ENCODE measurements around the gene B3GNT5. TPM values are rescaled to one million over a fixed set of nuclear protein-coding genes. Genes with fewer than 3 reads are reported as not detected.

B3GNT5 gene
- total and polyA plus RNA-seq, 2 donors (not counting 3 experiments of a cell fraction or from before 2014, with no cell fraction given): 4.1 to 25.6 TPM

DNA sequence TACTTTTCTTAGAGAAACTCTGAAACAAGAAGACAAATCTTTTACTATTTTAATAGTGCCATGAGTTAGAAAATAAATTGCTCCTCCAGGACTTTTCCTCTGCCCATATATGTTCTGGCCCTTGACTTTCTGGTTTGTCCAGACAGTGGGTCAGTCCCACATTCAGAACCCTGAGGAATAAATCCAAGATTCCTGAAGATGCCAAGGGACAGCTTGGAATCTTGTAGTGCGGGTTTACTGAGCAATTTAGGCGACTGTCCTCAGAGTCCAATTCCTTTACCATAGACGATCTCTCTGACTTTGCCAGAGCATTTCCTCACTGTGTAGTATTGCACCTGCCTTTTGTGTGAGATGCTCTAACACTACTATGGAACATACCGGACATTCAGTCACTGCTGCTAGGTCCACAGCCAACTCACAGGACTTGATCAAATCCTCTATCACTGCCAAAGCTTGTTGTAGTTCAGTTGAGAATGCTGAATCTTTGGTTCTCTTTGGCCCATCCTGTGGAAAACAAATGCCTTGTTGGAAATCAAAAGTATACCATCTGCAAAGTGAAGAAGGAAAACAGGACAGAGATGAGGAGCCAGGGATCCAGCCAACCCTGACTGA lies 37.4 kb upstream of the B3GNT5 start:
- ChIA-PET CTCF (interaction anchor here (1.7 kb wide), 1 partner anchor 167 kb away, joined by 5 read pairs; no protein-coding TSS in a partner anchor), POLR2A (no interaction called here)
- no peaks in the 10 kb centered on the region for H3K79me2 ChIP-seq (ENCODE audit: control insufficient read depth, insufficient read depth, low read length)
- H2AFZ ChIP-seq (ENCODE audit: low read depth, low read length): no peak overlapping the region
- no peaks in the 10 kb centered on the region for H3K4me1 ChIP-seq (ENCODE audit: control insufficient read depth, extremely low read depth, insufficient read depth, low read length)
- no peaks in the 10 kb centered on the region for H3K9me3 ChIP-seq (replicated peaks; ENCODE audit: control insufficient read depth, insufficient read depth, low read length)
- no peak overlapping the region for H3K4me2 ChIP-seq (ENCODE audit: insufficient read depth, low read length)
- intact Hi-C loops (cut with micrococcal nuclease): no loop called here
- H3K27me3 ChIP-seq (ENCODE audit: control insufficient read depth in 2 of 2, insufficient read depth in 2 of 2, low read length in 2 of 2): peaks cover 0 to 4% of the 10 kb centered on the region in 2 experiments
- no peak overlapping the region for H3K4me3 ChIP-seq (replicated peaks in 1 of 3; ENCODE audit: insufficient read depth in 1 of 3, low read depth in 1 of 3, low read length in 3 of 3)
- dilution Hi-C loops (cut with MboI; ENCODE audit: extremely low pct_ligation_motif_present, low sequenced_read_pairs): no loop called here
- no peak for TF ChIP-seq POLR2A (IDR thresholded peaks at IDR 0.05; ENCODE audit: low read depth, low read length)
- TF ChIP-seq JUN (IDR thresholded peaks at IDR 0.05; ENCODE audit: borderline replicate concordance, insufficient read depth, insufficient read length, low read depth): no peak
- no peak for TF ChIP-seq GATA2 (IDR thresholded peaks at IDR 0.05; ENCODE audit: insufficient read depth, insufficient read length, low read depth, low read length)
- TF ChIP-seq MYC (IDR thresholded peaks at IDR 0.05; ENCODE audit: low read depth, low read length): no peak
- TF ChIP-seq POLR2AphosphoS5 (IDR thresholded peaks at IDR 0.05; ENCODE audit: insufficient read depth, low read depth, low read length): no peak
- TF ChIP-seq EZH2 (IDR thresholded peaks at IDR 0.05; ENCODE audit: borderline replicate concordance, low read depth, low read length, severe bottlenecking): no peak
- TF ChIP-seq, protein P1, sequence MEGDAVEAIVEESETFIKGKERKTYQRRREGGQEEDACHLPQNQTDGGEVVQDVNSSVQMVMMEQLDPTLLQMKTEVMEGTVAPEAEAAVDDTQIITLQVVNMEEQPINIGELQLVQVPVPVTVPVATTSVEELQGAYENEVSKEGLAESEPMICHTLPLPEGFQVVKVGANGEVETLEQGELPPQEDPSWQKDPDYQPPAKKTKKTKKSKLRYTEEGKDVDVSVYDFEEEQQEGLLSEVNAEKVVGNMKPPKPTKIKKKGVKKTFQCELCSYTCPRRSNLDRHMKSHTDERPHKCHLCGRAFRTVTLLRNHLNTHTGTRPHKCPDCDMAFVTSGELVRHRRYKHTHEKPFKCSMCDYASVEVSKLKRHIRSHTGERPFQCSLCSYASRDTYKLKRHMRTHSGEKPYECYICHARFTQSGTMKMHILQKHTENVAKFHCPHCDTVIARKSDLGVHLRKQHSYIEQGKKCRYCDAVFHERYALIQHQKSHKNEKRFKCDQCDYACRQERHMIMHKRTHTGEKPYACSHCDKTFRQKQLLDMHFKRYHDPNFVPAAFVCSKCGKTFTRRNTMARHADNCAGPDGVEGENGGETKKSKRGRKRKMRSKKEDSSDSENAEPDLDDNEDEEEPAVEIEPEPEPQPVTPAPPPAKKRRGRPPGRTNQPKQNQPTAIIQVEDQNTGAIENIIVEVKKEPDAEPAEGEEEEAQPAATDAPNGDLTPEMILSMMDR (IDR thresholded peaks at IDR 0.05; ENCODE audit: extremely low read depth in 1 of 2, insufficient read depth in 1 of 2, low read depth in 1 of 2, low read length in 2 of 2): no peak
- TF ChIP-seq, protein P2, sequence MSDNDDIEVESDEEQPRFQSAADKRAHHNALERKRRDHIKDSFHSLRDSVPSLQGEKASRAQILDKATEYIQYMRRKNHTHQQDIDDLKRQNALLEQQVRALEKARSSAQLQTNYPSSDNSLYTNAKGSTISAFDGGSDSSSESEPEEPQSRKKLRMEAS (IDR thresholded peaks at IDR 0.05; ENCODE audit: insufficient read depth, insufficient read length): no peak
- no peak for TF ChIP-seq FOS (IDR thresholded peaks at IDR 0.05; ENCODE audit: borderline replicate concordance, insufficient read depth, low read length)
- no peak overlapping the region for H3K27ac ChIP-seq (ENCODE audit: insufficient read depth, low read depth, low read length)
- FAIRE-seq (no peak), DNase-seq (ENCODE audit: low read depth, low spot score) (no peak)
- H3K9ac ChIP-seq (replicated peaks; ENCODE audit: extremely low read depth, insufficient read depth, low read length): no peak overlapping the region
- H3K36me3 ChIP-seq (ENCODE audit: control insufficient read depth in 2 of 2, extremely low read depth in 1 of 2, insufficient read depth in 2 of 2, low read length in 2 of 2): no peaks in the 10 kb centered on the region
- no peaks in the 10 kb centered on the region for H4K20me1 ChIP-seq (replicated peaks; ENCODE audit: control insufficient read depth, extremely low read depth, insufficient read depth, low read length)
- BruUV-seq (replicated peaks): no TSS peak
- no peaks in the 10 kb centered on the region for H3K9me1 ChIP-seq (replicated peaks; ENCODE audit: control insufficient read depth, extremely low read depth, insufficient read depth, low read length)
